GM12864 (cell line): Measurements from ENCODE around the gene TPM1.

Source experiments
- DNase-seq: peaks from one replicate; pipeline ENCODE4 v3.0.0-alpha.2; 2011; ENCODE audit warnings: low read depth
- H3K4me3 ChIP-seq: 2 replicates; pipeline ENCODE4 v1.5.1; 2011; ENCODE audit warnings: mild to moderate bottlenecking, low read depth, low read length, control low read depth
- CTCF ChIP-seq: IDR thresholded peaks from 2 replicates; pipeline ENCODE4 v1.5.1; 2011; ENCODE audit warnings: low read depth, mild to moderate bottlenecking, moderate library complexity, low read length, control low read depth, inconsistent platforms; ENCODE audit errors: missing control alignments

The TPM1 gene

DNA sequence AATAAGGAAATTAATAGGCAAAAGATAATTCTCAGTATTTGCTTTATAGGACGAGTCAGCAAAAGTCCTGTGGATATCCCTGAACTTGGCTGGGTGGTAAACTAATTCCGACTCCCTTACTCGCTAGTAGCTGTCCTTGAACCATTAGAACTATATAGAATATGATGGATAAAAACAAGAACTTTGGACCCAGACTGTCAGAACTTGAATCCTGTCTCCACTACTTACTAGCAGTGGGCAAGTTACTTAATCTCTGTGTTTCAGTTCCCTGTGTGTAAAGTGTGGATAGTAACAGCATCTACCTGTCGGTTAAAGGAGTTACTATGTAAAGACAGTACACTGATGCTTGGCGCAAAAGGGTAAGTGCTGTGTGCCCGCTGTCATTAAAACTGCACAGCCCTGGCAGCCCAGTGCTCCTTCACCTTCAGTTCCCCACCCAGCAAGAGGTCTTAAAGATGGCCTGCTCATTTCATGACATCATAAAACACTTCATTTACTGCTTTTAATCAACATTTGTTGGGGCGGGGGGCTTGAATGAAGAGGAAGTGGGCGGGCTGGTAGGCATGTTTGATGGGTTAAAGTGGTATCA, 7.3 kb downstream of the TPM1 start:
- no peak overlapping the region for H3K4me3 ChIP-seq
- no peak for TF ChIP-seq CTCF
- DNase-seq, result no peak

GRCh38 chr15:63050731-63051155, 8.2 kb downstream of the TPM1 start:
- no peak for DNase-seq
- TF ChIP-seq CTCF, result no peak
- no peak overlapping the region for H3K4me3 ChIP-seq

DNA sequence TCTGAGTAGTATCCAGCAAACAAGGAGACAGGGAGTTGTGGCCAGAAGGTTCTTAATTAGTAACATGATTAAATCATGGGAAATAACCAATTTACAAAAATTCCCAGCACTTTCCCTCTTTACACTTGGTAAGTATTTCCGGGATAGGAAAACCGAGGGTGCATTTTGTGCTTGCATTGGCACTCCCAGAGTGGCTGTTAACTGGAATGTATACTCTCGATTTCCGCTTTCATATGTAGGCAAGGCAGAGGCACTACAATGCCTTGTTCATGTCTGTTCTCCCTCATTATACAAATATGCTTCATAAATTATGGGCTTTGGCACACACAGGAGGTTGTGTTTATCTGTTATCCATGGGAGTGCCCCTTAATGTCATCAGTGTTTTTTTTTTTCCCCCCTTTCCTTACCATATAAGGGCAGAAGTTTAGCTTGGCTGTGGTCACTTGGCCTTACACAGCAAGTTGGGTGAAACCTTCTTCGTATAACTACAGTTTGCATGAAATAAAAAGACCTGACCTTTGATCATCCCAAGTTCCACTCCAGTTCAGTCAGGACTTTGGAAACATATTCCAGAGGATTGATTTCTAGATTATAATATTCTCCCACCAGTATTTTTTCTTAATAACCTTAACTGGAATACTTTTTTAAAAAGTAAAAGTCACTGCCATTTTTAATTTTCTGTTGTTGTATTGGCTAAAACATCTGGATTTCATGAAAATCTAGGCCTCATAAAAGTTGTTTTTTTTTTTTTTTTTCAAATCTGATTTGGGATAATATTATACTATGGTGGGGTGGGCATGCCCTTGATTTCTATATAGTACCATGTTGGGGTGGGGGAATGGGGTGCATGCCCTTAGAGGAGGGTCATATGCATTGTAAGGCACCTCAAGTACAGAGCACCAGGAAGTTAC, 8.9 kb downstream of the TPM1 start:
- H3K4me3 ChIP-seq, result no peak overlapping the region
- TF ChIP-seq CTCF, result no peak
- no peak for DNase-seq

- no peak overlapping the region for H3K4me3 ChIP-seq
- DNase-seq, result no peak
- no peak for TF ChIP-seq CTCF
These were observed 9.7 kb downstream of the TPM1 start for GRCh38 chr15:63052077-63052841.

- H3K4me3 ChIP-seq, result no peak overlapping the region
- DNase-seq, result no peak
- TF ChIP-seq CTCF, result no peak
These were observed 10.6 kb downstream of the TPM1 start for GRCh38 chr15:63052961-63053698.

DNA sequence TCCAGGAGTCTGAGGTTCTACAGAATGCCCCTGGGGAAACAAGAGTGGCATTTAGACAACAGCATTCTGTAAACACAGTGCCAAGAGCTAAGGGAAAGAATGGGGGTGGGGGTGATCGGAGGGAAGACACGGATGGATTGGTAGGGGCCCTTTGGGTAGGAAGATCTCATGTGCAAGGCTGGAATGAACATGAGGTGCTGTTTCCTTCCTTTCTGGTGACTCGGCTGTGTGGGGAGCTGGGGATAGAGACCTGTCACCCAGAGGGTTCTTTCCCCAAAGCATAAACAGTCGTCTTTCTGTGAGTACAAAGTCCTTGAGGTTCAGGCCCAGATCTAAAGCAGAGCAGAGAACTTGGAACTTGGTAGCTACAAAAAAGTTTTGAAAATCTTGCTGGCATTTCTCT, 11.7 kb downstream of the TPM1 start:
- no peak for DNase-seq
- TF ChIP-seq CTCF, result no peak
- H3K4me3 ChIP-seq, result no peak overlapping the region
